ENCODE measurements around the gene FOXC2.

FOXC2 gene

DNA sequence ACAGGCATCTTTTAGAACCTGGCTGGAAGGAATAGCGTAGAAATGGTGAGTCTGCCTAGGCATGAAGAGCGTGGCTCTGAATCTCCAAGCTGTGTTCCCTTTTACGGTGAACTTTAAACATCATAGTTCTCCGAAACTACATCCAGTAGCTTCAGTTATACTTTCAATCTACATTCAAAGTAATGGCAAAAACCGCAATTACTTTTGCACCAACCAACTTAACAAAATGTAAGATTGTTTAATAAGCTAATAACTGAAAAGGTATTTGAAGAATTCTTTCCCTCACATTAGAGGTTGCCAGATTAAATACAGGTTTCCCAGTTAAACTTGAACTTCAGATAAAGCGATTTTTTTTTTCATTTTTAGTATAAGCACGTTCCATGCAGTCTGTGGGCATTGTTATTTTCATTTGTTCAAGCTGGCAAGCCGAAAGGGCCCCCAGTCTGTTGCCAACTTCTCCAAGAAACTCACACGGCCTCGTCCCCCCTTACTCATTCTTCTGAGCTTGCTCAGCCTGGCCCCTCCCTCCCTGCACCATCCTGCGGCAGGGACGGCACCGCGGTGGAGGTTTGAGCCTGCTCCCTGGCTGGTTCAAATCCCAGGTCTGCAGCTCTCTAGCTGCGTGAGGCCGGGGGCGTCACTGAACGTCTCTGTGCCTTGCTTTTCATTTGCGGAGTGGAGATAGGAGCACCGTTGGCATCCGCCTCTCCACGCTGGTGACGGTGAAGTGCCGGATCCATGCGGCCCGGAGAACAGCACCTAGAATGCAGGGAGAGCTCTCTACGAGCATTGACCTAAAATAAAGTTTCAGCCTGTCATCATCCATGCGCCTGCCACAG is 8.1 kb upstream of the FOXC2 start:
- no peak for DNase-seq

DNA sequence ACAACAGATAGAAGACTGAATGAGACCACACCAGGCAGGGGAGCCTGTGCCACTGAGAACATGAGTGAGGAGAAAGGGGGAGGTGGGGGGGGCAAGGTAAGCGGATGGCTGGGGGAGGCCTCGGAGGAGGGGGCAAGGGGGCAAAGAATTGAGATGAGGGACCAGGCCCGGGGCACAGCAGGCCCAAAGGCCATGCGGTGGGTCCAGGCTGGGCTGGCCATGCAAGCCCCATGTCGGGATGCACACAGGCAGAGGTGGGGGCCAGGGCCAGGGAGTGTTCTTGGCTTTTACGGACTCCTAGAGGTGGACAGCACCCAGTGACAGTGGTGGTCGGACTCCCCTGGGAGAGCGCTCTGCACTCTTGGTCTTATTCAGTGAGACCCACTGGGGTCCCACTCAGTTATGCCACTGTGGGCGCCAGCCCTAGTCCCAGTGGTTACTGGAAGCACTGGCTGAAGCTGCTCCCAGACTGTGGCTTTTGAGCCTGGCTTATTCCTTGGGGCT is 6.8 kb upstream of the FOXC2 start:
- no peak for DNase-seq

DNA sequence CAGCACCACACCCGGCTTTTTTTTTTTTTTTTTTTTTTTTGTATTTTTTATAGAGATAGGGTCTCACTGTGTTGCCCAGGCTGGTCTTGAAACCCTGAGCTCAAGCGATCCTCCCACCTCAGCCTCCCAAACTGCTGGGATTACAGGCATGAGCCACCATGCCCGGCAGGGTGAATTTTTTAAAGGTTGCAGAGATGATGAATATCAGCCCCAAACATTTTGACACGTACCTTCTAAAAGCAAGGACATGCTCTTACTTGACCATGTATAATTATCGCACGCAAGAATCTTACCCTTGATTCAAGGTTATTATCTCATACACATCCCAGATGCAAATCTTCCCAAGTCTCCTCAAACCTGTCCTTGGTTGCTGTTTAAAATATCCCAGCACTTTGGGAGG is 4.3 kb upstream of the FOXC2 start:
- DNase-seq = no peak

DNA sequence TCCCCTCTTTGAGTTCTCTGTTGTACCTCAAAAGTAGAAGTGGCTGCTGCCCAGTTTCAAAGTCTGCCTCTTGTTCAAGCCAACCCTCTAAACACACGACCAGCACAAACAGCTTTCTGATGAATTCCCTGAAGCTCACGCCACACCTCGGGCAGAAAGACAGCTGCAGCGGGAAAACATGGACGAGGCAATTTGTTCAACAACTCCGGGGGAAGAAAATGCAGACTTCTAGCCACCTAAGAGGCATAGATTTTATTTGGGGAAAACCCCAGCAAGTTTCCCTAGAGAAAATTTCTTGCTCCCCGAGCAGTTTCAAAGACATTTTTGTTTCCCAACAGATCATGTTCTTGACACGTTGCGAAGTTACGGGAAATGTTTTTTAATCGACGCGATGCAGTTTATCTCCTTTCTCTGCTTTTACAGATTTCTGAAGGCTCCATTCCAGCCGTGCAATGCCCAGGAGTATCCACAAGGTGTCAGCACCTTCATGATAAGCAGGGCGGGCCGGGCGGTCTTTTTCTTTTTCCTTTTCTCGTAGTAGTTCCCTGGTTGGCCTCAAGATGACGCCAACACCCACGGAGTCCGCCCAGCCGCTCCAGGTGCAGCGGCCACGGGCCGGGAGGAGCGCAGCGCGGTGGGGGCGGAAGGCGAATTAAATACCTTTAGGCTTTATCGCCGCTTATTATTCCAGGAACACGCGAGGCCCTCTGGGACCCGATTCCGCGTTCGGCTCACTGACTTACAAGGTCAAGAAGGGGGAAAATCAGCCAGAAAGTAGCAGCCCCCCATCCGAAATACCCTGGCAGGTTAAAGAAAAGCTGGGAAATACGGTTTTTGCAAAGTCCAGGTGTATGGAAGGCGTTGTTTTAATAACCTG is 2.9 kb upstream of the FOXC2 start:
- DNase-seq = peak; percentile 81

DNA sequence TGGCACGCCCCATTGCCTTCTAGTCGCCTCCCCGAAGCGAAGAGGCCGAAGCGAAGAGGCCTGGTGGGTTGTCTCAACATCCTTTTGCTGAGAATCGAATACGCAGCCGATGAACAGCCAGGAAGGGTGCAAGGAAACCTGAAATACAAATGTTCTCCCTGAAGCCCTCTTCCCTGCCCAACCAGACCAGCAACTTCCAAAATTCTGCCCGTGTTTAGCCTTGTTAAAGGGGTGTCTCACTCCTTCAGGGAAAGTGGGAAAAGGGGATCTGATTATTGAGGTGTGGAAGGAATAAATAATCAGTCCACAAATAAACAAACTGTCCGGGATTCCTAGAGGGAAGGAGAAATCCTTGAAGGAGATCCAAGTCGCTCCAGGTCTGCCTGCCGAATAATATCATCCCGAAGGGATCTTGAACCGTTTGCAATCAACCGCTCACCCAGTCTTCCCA is 1.4 kb upstream of the FOXC2 start:
- no peak for DNase-seq

DNA sequence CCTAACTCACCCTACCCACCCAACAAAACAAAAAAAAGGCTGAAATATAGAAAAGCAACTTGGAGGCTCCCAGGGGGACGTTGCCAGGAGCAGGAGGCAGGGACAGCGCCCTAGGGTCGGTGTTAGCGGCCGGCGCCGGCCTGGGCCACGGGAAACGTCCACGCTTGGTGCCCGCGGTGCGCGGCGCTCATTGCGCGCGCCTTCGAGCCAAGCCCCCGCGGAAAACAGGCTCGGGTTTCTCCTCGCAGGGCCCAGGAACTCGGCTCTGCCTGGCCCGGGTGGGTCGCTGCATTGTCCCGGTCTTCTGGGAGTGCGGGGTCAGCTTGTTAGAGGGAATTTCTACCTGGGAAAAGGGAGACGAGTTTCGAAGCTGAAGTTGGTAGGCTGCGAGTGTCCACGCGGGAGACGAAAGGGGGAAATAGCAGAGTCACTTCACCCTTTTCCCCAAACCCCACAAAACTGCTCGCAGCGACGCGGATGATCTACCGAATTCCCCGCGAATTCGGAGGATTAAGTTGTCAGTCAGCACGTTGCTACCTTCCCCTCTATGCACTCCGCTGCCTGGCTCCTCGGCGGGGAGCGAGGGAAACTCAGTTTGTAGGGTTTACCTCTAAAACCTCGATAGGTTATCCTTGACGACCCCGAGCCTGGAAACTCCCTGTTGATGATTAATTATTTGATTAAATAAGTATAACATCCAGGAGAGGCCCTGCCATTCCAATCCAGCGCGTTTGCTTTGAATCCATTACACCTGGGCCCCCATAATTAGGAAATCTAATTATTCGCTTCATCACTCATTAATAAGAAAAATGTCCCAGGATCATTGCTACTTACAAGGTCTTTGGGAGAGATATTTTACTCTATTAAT is 751 bp upstream of the FOXC2 start:
- DNase-seq = no peak

DNA sequence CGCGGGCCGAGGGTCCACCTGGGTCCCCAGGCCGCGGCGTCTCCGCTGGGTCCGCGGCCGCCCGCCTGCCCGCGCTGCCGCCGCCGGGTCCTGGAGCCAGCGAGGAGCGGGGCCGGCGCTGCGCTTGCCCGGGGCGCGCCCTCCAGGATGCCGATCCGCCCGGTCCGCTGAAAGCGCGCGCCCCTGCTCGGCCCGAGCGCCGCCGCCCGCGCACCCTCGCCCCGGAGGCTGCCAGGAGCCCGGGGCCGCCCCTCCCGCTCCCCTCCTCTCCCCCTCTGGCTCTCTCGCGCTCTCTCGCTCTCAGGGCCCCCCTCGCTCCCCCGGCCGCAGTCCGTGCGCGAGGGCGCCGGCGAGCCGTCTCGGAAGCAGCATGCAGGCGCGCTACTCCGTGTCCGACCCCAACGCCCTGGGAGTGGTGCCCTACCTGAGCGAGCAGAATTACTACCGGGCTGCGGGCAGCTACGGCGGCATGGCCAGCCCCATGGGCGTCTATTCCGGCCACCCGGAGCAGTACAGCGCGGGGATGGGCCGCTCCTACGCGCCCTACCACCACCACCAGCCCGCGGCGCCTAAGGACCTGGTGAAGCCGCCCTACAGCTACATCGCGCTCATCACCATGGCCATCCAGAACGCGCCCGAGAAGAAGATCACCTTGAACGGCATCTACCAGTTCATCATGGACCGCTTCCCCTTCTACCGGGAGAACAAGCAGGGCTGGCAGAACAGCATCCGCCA is 504 bp downstream of the FOXC2 start:
- no peak for DNase-seq

DNA sequence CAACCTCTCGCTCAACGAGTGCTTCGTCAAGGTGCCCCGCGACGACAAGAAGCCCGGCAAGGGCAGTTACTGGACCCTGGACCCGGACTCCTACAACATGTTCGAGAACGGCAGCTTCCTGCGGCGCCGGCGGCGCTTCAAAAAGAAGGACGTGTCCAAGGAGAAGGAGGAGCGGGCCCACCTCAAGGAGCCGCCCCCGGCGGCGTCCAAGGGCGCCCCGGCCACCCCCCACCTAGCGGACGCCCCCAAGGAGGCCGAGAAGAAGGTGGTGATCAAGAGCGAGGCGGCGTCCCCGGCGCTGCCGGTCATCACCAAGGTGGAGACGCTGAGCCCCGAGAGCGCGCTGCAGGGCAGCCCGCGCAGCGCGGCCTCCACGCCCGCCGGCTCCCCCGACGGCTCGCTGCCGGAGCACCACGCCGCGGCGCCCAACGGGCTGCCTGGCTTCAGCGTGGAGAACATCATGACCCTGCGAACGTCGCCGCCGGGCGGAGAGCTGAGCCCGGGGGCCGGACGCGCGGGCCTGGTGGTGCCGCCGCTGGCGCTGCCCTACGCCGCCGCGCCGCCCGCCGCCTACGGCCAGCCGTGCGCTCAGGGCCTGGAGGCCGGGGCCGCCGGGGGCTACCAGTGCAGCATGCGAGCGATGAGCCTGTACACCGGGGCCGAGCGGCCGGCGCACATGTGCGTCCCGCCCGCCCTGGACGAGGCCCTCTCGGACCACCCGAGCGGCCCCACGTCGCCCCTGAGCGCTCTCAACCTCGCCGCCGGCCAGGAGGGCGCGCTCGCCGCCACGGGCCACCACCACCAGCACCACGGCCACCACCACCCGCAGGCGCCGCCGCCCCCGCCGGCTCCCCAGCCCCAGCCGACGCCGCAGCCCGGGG is 1.3 kb downstream of the FOXC2 start:
- no peak for DNase-seq

DNA sequence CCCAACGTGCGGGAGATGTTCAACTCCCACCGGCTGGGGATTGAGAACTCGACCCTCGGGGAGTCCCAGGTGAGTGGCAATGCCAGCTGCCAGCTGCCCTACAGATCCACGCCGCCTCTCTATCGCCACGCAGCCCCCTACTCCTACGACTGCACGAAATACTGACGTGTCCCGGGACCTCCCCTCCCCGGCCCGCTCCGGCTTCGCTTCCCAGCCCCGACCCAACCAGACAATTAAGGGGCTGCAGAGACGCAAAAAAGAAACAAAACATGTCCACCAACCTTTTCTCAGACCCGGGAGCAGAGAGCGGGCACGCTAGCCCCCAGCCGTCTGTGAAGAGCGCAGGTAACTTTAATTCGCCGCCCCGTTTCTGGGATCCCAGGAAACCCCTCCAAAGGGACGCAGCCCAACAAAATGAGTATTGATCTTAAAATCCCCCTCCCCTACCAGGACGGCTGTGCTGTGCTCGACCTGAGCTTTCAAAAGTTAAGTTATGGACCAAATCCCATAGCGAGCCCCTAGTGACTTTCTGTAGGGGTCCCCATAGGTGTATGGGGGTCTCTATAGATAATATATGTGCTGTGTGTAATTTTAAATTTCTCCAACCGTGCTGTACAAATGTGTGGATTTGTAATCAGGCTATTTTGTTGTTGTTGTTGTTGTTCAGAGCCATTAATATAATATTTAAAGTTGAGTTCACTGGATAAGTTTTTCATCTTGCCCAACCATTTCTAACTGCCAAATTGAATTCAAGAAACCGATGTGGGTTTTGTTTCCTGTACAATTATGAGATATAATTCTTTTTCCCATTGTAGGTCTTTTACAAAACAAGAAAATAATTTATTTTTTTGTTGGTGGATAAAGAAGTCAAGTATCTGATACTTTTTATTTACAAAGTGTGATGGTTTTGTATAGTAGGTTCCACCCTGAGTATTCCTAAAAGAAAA is 2.3 kb downstream of the FOXC2 start:
- DNase-seq = no peak

DNA sequence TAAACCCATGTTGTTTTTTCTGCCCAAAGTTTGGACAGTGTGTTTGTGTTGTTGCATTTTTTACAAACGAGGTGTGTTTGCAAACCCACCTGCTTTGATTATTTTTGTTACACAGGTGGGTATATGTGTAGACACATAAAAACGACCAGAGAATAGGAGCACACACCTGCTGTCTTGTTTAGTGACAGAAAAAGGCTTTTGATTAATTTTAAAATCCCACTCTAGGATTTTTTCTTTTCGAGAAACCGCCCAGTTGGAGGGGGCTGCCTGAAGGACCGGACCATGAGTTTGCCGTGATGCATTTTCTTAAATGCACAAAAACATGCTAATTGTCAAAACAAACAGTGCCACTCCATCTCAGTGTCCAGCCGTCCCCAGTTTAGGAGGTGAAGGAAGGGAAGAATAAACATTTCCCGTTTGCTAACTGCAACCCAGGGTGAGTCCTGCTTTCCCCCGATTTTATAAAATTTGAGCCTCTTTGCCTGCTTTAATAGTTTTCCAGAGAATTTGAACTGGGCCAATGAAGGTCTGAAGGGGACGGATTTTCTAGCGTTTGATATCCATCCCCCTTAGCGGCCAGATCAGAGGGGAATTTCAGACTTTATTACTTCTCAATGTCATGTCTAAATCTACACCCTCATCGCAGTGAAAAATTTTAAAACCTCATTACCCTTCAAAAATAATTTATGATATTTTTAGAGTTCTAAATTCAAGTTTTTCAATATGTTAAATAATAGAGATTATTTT is 3.2 kb downstream of the FOXC2 start:
- no peak for DNase-seq

DNA sequence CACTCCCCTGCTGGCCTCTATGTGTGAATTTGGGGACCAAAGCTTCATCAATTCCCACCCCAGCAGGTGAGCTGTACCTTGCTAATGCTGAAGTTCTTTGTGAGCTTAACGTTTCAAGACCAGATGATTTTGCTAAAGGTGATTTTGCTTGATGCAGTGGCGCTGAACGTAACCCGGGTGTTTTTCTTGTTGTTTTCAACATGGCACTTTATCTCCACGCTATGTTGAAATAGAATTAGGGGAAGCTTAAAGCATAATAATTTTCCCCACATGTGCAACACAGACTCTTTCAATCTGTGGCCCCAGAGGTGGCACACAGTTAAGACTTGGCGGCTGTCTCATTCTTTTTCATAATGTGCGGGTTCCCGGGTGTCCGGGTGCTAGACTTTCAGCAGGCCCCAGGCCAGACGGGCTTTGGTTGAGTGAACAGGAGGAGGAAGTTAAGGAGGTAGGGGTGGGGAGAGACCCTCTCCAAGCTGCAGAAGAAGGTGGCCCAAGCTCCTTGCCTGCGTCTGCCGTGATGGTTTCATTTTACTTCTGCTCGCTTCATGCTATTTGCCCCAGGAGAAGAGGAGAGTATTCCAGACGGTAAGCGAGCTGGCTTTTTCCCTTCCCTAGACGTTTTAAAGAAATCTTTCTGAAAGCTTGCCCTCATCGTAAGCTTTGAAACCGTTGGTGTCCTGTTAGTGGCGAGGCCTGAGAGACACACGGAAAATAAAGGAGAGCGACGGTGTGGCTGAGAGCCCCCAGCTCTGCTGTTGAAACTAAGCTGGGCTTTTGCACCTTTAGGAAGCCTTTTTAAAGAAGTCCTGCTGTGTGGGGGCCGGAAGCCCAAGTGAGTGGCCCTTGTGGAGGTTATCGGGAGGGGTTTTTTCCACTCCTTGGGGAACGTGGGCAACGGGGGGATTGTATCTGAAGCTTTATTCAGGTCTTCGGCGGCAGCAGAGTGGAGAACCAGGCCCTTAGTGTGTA is 4.2 kb downstream of the FOXC2 start:
- DNase-seq = no peak

DNA sequence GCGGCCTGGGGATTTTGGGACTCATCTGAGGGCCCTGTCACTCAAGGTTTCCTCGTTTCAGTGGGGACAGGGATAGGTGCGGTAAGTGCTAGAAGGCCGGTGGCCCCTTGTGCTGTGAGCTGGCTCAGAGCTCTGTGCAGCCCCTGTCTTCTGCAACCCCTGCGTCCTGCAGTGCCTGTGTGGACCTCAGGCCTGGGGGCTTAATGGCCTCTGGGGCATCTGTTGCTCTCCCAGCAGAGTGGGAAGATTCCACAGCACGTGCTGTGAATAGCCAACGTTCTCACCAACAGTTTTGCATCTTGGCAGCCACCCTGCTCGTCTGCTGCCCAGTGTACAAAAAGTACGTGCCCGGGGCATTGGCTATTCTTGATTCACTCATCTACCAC is 4.9 kb downstream of the FOXC2 start:
- no peak for DNase-seq

DNA sequence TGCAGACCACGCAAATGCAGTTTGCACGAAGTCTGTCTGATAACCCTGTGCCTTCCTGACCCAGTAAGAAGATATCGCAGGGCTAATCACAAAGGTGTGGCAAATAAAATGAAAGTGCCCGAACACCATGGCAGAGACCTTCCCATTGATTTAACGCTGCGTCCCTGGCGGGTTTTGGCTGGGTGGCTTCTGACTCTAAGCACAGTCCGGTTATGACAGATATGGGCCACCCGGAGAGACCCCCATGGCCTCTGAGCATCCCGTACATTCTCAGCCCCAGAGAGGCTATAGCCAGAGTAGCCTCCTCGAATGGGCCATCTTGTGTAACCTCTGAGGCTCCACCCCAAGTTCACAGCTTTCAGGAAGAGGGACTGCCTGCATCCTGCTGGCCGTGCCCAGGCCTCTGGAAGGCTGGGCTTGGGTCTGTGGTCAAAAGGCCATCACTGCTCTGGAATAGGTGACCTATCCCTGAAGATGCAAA is 5.5 kb downstream of the FOXC2 start:
- no peak for DNase-seq

DNA sequence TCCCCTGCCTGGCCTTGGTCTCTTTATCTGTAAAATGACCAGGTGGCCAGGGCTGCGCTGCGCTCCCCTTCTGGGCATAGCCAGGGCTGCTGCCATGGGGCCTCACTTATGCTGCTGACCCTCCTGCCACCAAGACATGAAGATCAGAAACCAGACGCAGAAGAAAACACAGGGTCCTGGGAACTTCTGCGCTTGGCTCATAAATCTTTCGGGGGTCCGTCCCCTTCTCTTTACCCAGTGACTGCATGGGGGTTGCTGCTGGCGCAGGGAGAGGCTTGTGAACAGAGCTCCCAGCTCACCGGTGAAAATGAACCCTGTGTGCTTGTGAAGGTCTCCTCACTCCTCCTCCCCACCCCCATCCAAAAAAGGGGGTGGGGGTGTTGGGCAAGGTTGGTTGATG is 6.0 kb downstream of the FOXC2 start:
- no peak for DNase-seq

DNA sequence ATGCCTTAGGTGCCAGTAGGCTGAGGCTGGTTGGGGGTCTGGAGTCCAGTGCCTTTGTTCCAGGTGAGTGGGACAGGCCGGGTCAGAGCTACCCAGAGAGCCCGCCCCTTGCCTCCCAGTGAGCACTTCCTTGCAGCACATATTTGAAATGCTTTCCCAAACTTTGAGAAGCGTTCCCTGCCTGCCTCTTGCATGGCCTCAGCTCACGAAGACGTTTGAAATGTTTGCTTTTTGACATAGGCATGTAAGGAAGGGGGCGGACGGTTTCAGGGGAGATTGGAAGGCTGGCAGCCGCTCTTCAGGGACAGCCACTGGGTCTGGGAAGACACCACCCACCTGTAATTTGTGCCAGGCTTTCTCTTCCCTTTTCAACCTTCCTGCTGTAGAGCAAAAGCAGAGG is 6.6 kb downstream of the FOXC2 start:
- DNase-seq = no peak

DNA sequence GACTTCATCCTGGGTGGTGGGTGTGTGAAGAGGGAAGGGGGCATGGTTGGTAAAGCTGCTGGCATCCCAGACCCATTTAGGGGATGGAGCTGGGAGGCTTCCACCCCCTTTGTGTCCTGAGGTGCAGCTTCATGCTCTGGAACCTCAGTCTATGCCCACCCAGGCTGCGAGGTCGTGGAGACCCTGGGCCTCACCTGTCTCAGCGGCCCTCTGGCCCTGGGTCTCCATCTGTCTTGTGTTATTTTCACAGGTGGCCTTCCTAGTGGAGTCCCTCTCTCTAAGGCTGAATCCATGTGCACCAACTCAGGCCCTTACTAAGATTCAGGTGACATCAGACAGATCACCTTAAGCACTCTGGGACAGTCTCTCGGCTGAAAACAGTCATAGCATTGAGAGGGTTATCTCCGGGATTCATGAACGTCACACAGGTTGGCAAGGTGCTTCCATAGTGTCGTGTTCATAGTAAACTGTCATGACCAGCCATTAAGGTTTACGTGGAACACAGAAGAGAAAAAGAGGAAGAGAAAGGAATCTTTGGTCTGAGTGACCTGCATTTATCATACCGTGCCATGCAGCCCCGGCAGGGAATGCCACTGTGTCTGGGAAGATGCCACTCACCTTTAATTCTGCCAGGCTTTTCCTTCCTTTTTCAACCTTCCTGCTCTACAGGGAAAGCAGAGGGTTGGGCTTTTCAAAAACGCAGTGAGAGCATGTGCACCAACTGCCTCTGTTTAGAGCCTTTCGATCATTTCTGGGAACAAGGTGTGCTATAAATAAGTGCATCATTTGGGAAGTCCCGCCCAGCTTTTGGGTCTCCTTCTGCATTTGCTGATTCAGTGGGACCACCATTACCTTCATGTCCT is 7.2 kb downstream of the FOXC2 start:
- no peak for DNase-seq

DNA sequence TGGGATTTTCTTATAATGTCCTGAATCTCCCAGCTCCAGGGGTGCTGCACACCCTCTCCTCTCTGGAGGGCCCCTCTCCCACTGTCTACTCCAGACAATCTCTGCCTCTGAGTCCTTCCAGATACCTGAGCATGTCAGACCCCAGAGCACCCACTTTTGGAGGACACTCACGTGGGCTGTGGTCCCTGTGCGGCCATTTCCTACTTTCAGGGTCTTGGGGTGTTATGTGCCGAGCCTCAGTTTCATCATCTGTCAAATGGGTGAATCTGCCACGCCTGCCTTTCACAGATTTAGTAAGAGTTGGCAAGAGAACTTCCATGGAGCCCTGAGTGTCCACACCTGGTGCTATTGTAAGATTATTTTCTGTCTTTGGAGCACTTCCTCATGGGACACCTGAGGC is 8.0 kb downstream of the FOXC2 start:
- no peak for DNase-seq
